NT2/D1 (cell line): ENCODE data around the gene ZNF747.

Source experiments
- DNase-seq: peaks from one replicate; pipeline ENCODE4 v3.0.0-alpha.2; 2011; ENCODE audit warnings: low read depth, low spot score
- H3K27me3 ChIP-seq: 2 replicates; pipeline ENCODE4 v1.6.0; 2011; ENCODE audit warnings: mild to moderate bottlenecking; ENCODE audit not compliant: insufficient read length, insufficient read depth
- H3K36me3 ChIP-seq: 2 replicates; pipeline ENCODE4 v1.6.1; 2011; ENCODE audit warnings: mild to moderate bottlenecking, low read length, mixed read lengths; ENCODE audit not compliant: insufficient read depth, insufficient read length
- H3K4me1 ChIP-seq: 2 replicates; pipeline ENCODE4 v1.5.1; 2011; ENCODE audit not compliant: insufficient read depth, insufficient read length
- H3K4me3 ChIP-seq: 2 replicates; pipeline ENCODE4 v1.5.1; 2011; ENCODE audit warnings: low read depth; ENCODE audit not compliant: insufficient read length
- H3K9ac ChIP-seq: 2 replicates; pipeline ENCODE4 v1.6.0; 2011; ENCODE audit warnings: low read depth; ENCODE audit not compliant: insufficient read length
- H3K9me3 ChIP-seq: 2 replicates; pipeline ENCODE4 v1.5.1; 2011; ENCODE audit warnings: mild to moderate bottlenecking, low read length; ENCODE audit not compliant: insufficient read depth
- SUZ12 ChIP-seq: IDR thresholded peaks from 2 replicates; pipeline ENCODE4 v1.6.1; 2011; ENCODE audit not compliant: insufficient read length, insufficient read depth; ENCODE audit errors: extremely low read depth
- YY1 ChIP-seq: IDR thresholded peaks from 2 replicates; pipeline ENCODE4 v1.6.1; 2011; ENCODE audit not compliant: insufficient read length, insufficient read depth
- ZNF274 ChIP-seq: IDR thresholded peaks from 2 replicates; pipeline ENCODE4 v1.6.1; 2011; ENCODE audit warnings: mild to moderate bottlenecking, low read depth, low read length

Gene ZNF747

DNA sequence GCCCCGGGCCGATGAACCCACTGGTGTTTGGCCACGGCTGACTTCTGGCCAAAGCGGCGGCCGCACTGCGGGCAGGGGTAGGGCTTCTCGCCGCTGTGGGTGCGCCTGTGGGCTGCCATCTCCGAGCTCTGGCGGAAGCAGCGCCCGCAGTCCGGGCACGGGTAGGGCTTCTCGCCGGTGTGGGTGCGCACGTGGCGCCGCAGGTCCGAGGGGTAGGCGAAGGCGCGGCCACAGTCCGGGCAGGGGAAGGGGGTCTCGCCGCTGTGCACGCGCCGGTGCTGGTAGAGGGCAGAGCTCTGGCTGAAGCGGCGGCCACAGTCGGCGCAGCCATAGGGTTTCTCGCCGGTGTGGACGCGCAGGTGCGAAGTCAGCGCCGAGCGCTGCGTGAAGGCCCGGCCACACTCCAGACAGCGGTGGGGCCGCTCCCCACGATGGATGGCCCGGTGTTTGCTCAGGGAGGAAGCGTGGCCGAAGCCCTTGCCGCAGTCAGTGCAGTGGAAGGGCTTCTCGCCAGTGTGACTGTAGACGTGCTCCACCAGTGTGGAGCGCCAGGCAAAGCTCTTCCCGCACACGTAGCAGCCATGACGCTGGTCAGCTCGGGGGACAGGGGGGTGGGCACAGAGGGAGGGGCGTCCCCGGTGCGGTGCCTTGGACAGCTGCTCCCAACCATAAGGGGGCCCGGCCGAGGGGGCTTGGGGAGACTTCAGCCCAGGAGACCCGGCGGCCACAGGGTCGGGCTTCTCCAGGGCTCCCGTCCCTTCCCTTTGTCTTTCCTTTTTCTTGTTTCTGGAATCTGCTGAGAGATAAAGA is 20.9 kb upstream of the ZNF747 start:
- no peak for DNase-seq
- peak overlapping the region; percentile 64 for H3K9ac ChIP-seq
- no peaks in the 10 kb centered on the region for H3K27me3 ChIP-seq
- peaks cover 19% of the 10 kb centered on the region for H3K4me1 ChIP-seq
- H3K9me3 ChIP-seq: no peaks in the 10 kb centered on the region
- H3K4me3 ChIP-seq: no peak overlapping the region
- peaks cover 42% of the 10 kb centered on the region for H3K36me3 ChIP-seq
- no peak for TF ChIP-seq ZNF274

GRCh38 chr16:30554557-30555314 is 20.1 kb upstream of the ZNF747 start:
- TF ChIP-seq ZNF274 (no peak), SUZ12 (no peak)
- Histone ChIP-seq H3K36me3 (peaks cover 42% of the 10 kb centered on the region), H3K9me3 (no peaks in the 10 kb centered on the region), H3K4me3 (no peak overlapping the region), H3K9ac (no peak overlapping the region), H3K27me3 (no peaks in the 10 kb centered on the region), H3K4me1 (peaks cover 19% of the 10 kb centered on the region)
- no peak for DNase-seq

DNA sequence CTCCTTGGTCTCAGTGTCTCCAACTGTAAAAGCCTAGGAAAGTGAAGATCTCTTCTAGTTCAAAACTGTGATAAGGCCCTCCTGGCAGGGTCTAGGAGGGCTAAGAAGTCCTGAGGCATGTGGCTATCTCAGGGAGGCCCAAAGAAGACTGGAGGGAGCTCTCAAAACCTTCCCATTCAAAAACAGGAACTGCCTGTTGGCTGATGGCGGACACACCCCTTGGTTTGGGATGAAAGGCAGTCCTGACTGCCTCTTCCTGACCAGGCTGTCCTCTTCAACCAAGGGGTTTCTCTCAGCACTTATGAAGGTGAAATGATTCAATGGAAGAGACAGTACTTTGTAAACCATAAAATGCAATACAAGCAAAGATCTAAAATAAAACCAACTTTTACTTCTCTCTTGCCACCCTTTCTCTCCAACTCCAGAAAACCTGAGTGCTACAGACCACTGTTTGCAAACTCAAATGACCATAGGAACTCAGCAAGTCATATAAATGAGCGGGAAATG is 18.8 kb upstream of the ZNF747 start:
- H3K4me3 ChIP-seq: no peak overlapping the region
- DNase-seq: no peak
- no peak overlapping the region for H3K9ac ChIP-seq
- H3K9me3 ChIP-seq: no peaks in the 10 kb centered on the region
- H3K36me3 ChIP-seq: peaks cover 42% of the 10 kb centered on the region
- peaks cover 25% of the 10 kb centered on the region for H3K4me1 ChIP-seq
- H3K27me3 ChIP-seq: no peaks in the 10 kb centered on the region
- no peak for TF ChIP-seq YY1
- TF ChIP-seq ZNF274: no peak
- no peak for TF ChIP-seq SUZ12

GRCh38 chr16:30552956-30553355 is 18.3 kb upstream of the ZNF747 start:
- Histone ChIP-seq H3K9me3 (no peaks in the 10 kb centered on the region), H3K4me1 (peaks cover 26% of the 10 kb centered on the region), H3K36me3 (peaks cover 42% of the 10 kb centered on the region), H3K27me3 (no peaks in the 10 kb centered on the region), H3K9ac (no peak overlapping the region), H3K4me3 (no peak overlapping the region)
- TF ChIP-seq ZNF274: no peak
- TF ChIP-seq YY1: no peak
- no peak for TF ChIP-seq SUZ12
- no peak for DNase-seq

- Histone ChIP-seq H3K4me1 (peaks cover 27% of the 10 kb centered on the region), H3K27me3 (no peaks in the 10 kb centered on the region), H3K9ac (no peak overlapping the region), H3K36me3 (peaks cover 42% of the 10 kb centered on the region), H3K4me3 (no peak overlapping the region), H3K9me3 (no peaks in the 10 kb centered on the region)
- TF ChIP-seq SUZ12 (no peak), YY1 (no peak), ZNF274 (no peak)
- no peak for DNase-seq
Observed at GRCh38 chr16:30551781-30552180, 17.1 kb upstream of the ZNF747 start.

- Histone ChIP-seq H3K9me3 (no peaks in the 10 kb centered on the region), H3K36me3 (peaks cover 12% of the 10 kb centered on the region), H3K27me3 (no peaks in the 10 kb centered on the region), H3K9ac (no peak overlapping the region), H3K4me3 (no peak overlapping the region), H3K4me1 (peaks cover 33% of the 10 kb centered on the region)
- no peak for TF ChIP-seq SUZ12
- TF ChIP-seq YY1: no peak
- TF ChIP-seq ZNF274: no peak
- DNase-seq: no peak
Observed at GRCh38 chr16:30548416-30549253, 14.0 kb upstream of the ZNF747 start.

- H3K4me3 ChIP-seq: no peak overlapping the region
- H3K9ac ChIP-seq: no peak overlapping the region
- DNase-seq: no peak
- H3K36me3 ChIP-seq: no peaks in the 10 kb centered on the region
- no peaks in the 10 kb centered on the region for H3K27me3 ChIP-seq
- H3K9me3 ChIP-seq: no peaks in the 10 kb centered on the region
- peaks cover 38% of the 10 kb centered on the region for H3K4me1 ChIP-seq
- TF ChIP-seq YY1 (no peak), ZNF274 (no peak), SUZ12 (no peak)
Observed at GRCh38 chr16:30546115-30546514, 11.5 kb upstream of the ZNF747 start.
